HCT116 (cell line): ENCODE results near the gene GPRC5A.

Experiments
- CEBPB ChIP-seq: IDR thresholded peaks from 2 replicates; pipeline ENCODE4 v1.6.1; 2012; ENCODE audit warnings: low read depth
- EGR1 ChIP-seq: IDR thresholded peaks from 2 replicates; pipeline ENCODE4 v1.6.1; 2012; ENCODE audit warnings: low read depth
- POLR2A ChIP-seq: IDR thresholded peaks from 2 replicates; pipeline ENCODE4 v1.7.0; 2011; ENCODE audit warnings: borderline replicate concordance; ENCODE audit not compliant: insufficient read depth, insufficient read length; ENCODE audit errors: extremely low read depth
- POLR2AphosphoS5 ChIP-seq: IDR thresholded peaks from 2 replicates; pipeline ENCODE4 v1.6.1; 2011; ENCODE audit warnings: mild to moderate bottlenecking, low read depth, low read length, moderate library complexity
- RAD21 ChIP-seq: IDR thresholded peaks from 2 replicates; pipeline ENCODE4 v1.6.1; 2012; ENCODE audit warnings: low read depth, mild to moderate bottlenecking
- SP1 ChIP-seq: IDR thresholded peaks from 2 replicates; pipeline ENCODE4 v1.6.1; 2012; ENCODE audit warnings: low read depth
- TCF7L2 ChIP-seq: IDR thresholded peaks from 2 replicates; pipeline ENCODE4 v1.7.0; 2011; ENCODE audit warnings: borderline replicate concordance, inconsistent platforms; ENCODE audit not compliant: insufficient read depth, insufficient read length; ENCODE audit errors: extremely low read depth
- YY1 ChIP-seq: IDR thresholded peaks from 2 replicates; pipeline ENCODE4 v1.6.1; 2011; ENCODE audit warnings: low read length, low read depth, moderate library complexity, mild to moderate bottlenecking; ENCODE audit not compliant: insufficient replicate concordance; ENCODE audit errors: extremely low read depth
- TF ChIP-seq, protein P1 (sequence below), 3 experiments: fragments of 200-600 bp in 1 of 3; sonication (generic) in 1 of 3; IDR thresholded peaks in 2 of 3; conservative IDR thresholded peaks in 1 of 3; 2 replicates each; pipeline ENCODE4 v1.5.1; 2012 to 2017; ENCODE audit warnings: low read depth in 2 of 3, low read length in 2 of 3, antibody characterized with exemption in 1 of 3, borderline replicate concordance in 1 of 3, control low read depth in 1 of 3, mild to moderate bottlenecking in 1 of 3, mixed read lengths in 1 of 3, mixed run types in 1 of 3, moderate library complexity in 1 of 3; ENCODE audit not compliant: insufficient read depth in 1 of 3
- TF ChIP-seq, protein P2 (sequence below): IDR thresholded peaks from 2 replicates; pipeline ENCODE4 v1.6.1; 2012
- TF ChIP-seq, protein P3 (sequence below): IDR thresholded peaks from 2 replicates; pipeline ENCODE4 v1.6.1; 2012

DNA sequence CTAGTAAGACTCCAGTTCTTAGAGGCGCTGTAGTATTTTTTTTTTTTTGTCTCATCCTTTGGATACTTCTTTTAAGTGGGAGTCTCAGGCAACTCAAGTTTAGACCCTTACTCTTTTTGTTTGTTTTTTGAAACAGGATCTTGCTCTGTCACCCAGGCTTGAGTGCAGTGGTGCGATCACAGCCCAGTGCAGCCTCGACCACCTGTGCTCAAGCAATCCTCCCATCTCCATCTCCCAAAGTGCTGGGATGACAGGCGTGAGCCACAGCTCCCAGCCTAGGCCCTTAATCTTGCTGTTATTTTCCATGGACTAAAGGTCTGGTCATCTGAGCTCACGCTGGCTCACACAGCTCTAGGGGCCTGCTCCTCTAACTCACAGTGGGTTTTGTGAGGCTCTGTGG, 21.3 kb downstream of the GPRC5A start:
- TF ChIP-seq SP1 (no peak), POLR2AphosphoS5 (no peak; the same call in none of the 2 replicates), YY1 (no peak), TCF7L2 (no peak), POLR2A (no peak), RAD21 (no peak), CEBPB (no peak), EGR1 (no peak)
- TF ChIP-seq, protein P1, sequence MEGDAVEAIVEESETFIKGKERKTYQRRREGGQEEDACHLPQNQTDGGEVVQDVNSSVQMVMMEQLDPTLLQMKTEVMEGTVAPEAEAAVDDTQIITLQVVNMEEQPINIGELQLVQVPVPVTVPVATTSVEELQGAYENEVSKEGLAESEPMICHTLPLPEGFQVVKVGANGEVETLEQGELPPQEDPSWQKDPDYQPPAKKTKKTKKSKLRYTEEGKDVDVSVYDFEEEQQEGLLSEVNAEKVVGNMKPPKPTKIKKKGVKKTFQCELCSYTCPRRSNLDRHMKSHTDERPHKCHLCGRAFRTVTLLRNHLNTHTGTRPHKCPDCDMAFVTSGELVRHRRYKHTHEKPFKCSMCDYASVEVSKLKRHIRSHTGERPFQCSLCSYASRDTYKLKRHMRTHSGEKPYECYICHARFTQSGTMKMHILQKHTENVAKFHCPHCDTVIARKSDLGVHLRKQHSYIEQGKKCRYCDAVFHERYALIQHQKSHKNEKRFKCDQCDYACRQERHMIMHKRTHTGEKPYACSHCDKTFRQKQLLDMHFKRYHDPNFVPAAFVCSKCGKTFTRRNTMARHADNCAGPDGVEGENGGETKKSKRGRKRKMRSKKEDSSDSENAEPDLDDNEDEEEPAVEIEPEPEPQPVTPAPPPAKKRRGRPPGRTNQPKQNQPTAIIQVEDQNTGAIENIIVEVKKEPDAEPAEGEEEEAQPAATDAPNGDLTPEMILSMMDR (IDR thresholded peaks at IDR 0.05 in 2 of 3, conservative IDR thresholded peaks at IDR 0.05 in 1 of 3; ENCODE audit: borderline replicate concordance in 1 of 3, insufficient read depth in 1 of 3, low read depth in 2 of 3, low read length in 2 of 3), result no peak
- TF ChIP-seq, protein P2, sequence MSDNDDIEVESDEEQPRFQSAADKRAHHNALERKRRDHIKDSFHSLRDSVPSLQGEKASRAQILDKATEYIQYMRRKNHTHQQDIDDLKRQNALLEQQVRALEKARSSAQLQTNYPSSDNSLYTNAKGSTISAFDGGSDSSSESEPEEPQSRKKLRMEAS, result no peak
- TF ChIP-seq, protein P3, sequence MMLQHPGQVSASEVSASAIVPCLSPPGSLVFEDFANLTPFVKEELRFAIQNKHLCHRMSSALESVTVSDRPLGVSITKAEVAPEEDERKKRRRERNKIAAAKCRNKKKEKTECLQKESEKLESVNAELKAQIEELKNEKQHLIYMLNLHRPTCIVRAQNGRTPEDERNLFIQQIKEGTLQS, result no peak
